Measurements from ENCODE around the gene CPS1.

The CPS1 gene

GRCh38 chr2:210539035-210539434, 17.4 kb upstream of the CPS1 start:
- no peak for ATAC-seq (ENCODE audit: low read depth)
- no peaks in the 10 kb centered on the region for H3K4me1 Mint-ChIP-seq
- DNase-seq (ENCODE audit: low spot score in 2 of 2) = no peak
- H3K9me3 Mint-ChIP-seq = no peaks in the 10 kb centered on the region
- H3K36me3 Mint-ChIP-seq = no peaks in the 10 kb centered on the region
- no peak overlapping the region for H3K4me3 Mint-ChIP-seq
- no peak overlapping the region for H3K27ac Mint-ChIP-seq
- H3K27me3 Mint-ChIP-seq = peaks cover 4% of the 10 kb centered on the region

GRCh38 chr2:210539578-210540416, 16.6 kb upstream of the CPS1 start:
- ATAC-seq (ENCODE audit: low read depth) = no peak
- Mint-ChIP-seq H3K27me3 (peaks cover 4% of the 10 kb centered on the region), H3K27ac (no peak overlapping the region), H3K4me3 (no peak overlapping the region), H3K9me3 (no peaks in the 10 kb centered on the region), H3K36me3 (no peaks in the 10 kb centered on the region), H3K4me1 (no peaks in the 10 kb centered on the region)
- DNase-seq (ENCODE audit: low spot score in 2 of 2) = no peak

- Mint-ChIP-seq H3K36me3 (no peaks in the 10 kb centered on the region), H3K4me3 (no peak overlapping the region), H3K27ac (no peak overlapping the region), H3K9me3 (no peaks in the 10 kb centered on the region), H3K4me1 (no peaks in the 10 kb centered on the region), H3K27me3 (peaks cover 4% of the 10 kb centered on the region)
- ATAC-seq (ENCODE audit: low read depth) = no peak
- no peak for DNase-seq (ENCODE audit: low spot score in 2 of 2)
Measured at GRCh38 chr2:210540471-210540870, 15.9 kb upstream of the CPS1 start.

DNA sequence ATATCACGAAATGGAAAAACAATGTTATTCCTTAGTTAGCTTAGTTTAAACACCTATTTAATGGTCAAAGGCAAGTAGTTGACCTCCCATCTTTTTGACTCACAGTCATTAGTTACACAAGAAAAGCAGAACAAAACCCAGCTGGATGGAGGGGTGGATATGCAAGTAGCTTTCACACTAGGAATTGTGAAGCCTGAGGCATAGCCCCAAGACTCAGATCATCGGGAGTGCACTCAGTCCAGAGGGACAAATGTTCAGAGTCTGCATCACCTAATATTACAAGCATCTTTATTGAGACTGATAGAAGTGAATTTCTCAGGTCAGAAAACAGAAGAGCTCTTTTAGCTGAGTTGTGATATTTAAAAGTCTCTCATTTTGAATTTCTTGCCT, 15.5 kb upstream of the CPS1 start:
- no peak for ATAC-seq (ENCODE audit: low read depth)

DNA sequence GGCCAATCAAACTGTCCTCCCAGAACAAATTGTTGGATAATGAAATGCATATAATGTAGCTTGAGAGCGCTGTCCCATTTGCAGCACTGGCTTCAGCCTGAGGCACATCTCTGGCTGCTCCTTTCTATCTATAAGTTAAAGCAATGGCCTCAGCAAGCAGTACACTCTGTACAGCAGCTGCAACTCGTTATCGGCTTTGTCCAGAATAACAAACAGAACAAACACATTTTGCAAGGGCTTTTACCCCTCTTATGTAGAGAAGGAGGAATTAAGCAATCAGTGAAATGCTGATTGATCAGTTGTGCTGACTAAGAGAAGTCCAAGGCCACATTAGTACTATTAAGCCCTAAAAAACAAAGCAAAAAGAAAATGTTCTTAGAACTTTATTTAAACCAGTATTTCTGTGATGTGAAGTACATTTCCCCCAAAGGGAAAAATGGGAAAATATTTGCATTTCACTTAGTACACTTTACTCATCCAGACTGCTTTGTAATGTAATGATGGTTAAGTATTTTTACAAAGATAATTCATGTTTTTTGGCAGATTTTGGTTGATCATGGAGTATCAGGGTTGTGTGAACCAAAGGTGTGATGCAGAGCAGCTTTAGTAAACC, 15.0 kb upstream of the CPS1 start:
- peaks cover 4% of the 10 kb centered on the region for H3K27me3 Mint-ChIP-seq
- no peak for DNase-seq (ENCODE audit: low spot score in 2 of 2)
- no peaks in the 10 kb centered on the region for H3K4me1 Mint-ChIP-seq
- no peak for ATAC-seq (ENCODE audit: low read depth)
- no peak overlapping the region for H3K4me3 Mint-ChIP-seq
- H3K36me3 Mint-ChIP-seq = no peaks in the 10 kb centered on the region
- H3K27ac Mint-ChIP-seq = no peak overlapping the region
- no peaks in the 10 kb centered on the region for H3K9me3 Mint-ChIP-seq

More for the DNA sequence above, 15.5 kb upstream of the CPS1 start:
- no peak overlapping the region for H3K4me3 Mint-ChIP-seq
- H3K27me3 Mint-ChIP-seq = peaks cover 4% of the 10 kb centered on the region
- no peaks in the 10 kb centered on the region for H3K36me3 Mint-ChIP-seq
- no peak for DNase-seq (ENCODE audit: low spot score in 2 of 2)
- H3K4me1 Mint-ChIP-seq = no peaks in the 10 kb centered on the region
- H3K27ac Mint-ChIP-seq = no peak overlapping the region
- H3K9me3 Mint-ChIP-seq = no peaks in the 10 kb centered on the region

DNA sequence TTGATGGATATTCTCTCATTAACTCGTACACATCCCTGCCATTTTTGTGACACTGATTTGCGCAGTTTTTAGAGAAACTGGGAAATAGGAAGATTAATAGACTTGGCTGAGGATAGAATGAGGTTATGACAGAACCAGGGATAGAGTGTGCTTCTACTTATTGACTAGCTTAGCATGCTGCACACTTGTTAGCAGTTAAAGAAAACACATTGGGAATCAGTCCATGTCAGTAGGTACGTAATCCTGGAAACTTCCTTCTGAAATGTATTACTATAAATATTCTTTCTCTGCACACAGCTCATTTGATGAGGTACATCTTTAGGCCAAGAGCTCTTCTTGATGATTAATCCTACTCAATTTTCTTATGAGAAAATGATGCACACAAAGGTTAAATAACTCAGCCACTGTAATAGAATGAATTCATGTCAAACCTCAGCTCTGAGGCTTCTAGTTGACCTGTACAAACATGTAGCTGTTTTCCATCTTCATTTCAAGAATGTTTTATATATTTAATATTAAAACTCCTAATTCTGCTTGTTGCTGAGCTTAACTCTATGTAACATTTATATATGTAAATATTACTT, 12.3 kb upstream of the CPS1 start:
- no peaks in the 10 kb centered on the region for H3K9me3 Mint-ChIP-seq
- no peaks in the 10 kb centered on the region for H3K4me1 Mint-ChIP-seq
- no peak for ATAC-seq (ENCODE audit: low read depth)
- no peak overlapping the region for H3K27ac Mint-ChIP-seq
- peaks cover 4% of the 10 kb centered on the region for H3K27me3 Mint-ChIP-seq
- H3K4me3 Mint-ChIP-seq = no peak overlapping the region
- no peaks in the 10 kb centered on the region for H3K36me3 Mint-ChIP-seq
- DNase-seq (ENCODE audit: low spot score in 2 of 2) = no peak

GRCh38 chr2:210544831-210545230, 11.6 kb upstream of the CPS1 start:
- Mint-ChIP-seq H3K27ac (no peak overlapping the region), H3K9me3 (no peaks in the 10 kb centered on the region), H3K4me3 (no peak overlapping the region), H3K27me3 (peaks cover 4% of the 10 kb centered on the region), H3K4me1 (no peaks in the 10 kb centered on the region), H3K36me3 (no peaks in the 10 kb centered on the region)
- no peak for ATAC-seq (ENCODE audit: low read depth)
- no peak for DNase-seq (ENCODE audit: low spot score in 2 of 2)

- Mint-ChIP-seq H3K9me3 (no peaks in the 10 kb centered on the region), H3K4me3 (no peak overlapping the region), H3K36me3 (no peaks in the 10 kb centered on the region), H3K4me1 (no peaks in the 10 kb centered on the region), H3K27ac (no peak overlapping the region), H3K27me3 (peaks cover 4% of the 10 kb centered on the region)
- ATAC-seq (ENCODE audit: low read depth) (no peak), DNase-seq (ENCODE audit: low spot score in 2 of 2) (no peak)
Measured at GRCh38 chr2:210546424-210547208, 9.8 kb upstream of the CPS1 start.

DNA sequence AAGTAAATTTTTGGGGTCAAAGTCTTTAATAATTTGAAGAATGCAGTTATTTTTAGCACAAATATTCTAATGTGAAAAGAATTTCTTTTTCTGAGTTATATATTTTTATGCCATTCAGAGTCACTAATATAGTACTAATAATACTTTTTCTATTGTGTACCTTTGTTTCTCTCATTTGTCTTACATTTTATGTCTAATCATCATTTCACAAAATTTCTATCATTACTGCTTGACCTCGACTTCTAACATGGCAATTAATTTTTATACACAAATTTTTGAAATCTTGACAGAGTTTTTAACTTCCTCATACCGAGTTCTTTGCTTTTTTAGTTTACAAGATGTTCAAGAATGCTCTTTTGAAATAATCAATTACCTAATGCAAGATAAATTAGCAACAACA, 8.4 kb upstream of the CPS1 start:
- ATAC-seq (ENCODE audit: low read depth) (no peak), DNase-seq (ENCODE audit: low spot score in 2 of 2) (no peak)
- Mint-ChIP-seq H3K4me1 (no peaks in the 10 kb centered on the region), H3K36me3 (no peaks in the 10 kb centered on the region), H3K27ac (no peak overlapping the region), H3K4me3 (no peak overlapping the region), H3K9me3 (no peaks in the 10 kb centered on the region), H3K27me3 (no peaks in the 10 kb centered on the region)

- no peaks in the 10 kb centered on the region for H3K4me1 Mint-ChIP-seq
- H3K27me3 Mint-ChIP-seq = no peaks in the 10 kb centered on the region
Measured at GRCh38 chr2:210548878-210549384, 7.5 kb upstream of the CPS1 start.

DNA sequence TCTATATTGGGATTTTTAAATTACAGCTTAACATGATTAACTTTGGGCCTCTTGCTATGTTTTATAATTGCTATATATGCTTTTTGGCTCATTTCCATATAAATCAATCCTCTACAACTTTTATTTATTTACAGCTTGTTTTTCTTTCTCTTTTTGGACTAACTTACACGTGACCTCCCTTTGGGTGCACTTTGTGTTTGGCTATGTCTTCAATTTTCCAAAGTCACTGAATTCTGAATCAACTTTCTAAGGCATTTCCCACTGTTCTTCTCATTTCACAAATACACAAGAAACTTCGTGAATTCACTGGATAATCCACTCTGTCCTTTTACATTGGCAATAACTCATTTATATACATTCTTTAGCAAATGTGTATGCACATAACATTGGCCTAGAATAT, 5.4 kb upstream of the CPS1 start:
- no peaks in the 10 kb centered on the region for H3K36me3 Mint-ChIP-seq
- ATAC-seq (ENCODE audit: low read depth) (no peak), DNase-seq (ENCODE audit: low spot score in 2 of 2) (no peak)
- H3K4me3 Mint-ChIP-seq = no peak overlapping the region
- H3K27ac Mint-ChIP-seq = no peak overlapping the region
- H3K27me3 Mint-ChIP-seq = peaks cover 5% of the 10 kb centered on the region
- H3K9me3 Mint-ChIP-seq = no peaks in the 10 kb centered on the region
- H3K4me1 Mint-ChIP-seq = no peaks in the 10 kb centered on the region

More at GRCh38 chr2:210548878-210549384, 7.5 kb upstream of the CPS1 start:
- H3K36me3 Mint-ChIP-seq = no peaks in the 10 kb centered on the region
- no peak overlapping the region for H3K27ac Mint-ChIP-seq
- no peak for ATAC-seq (ENCODE audit: low read depth)
- H3K9me3 Mint-ChIP-seq = no peaks in the 10 kb centered on the region
- DNase-seq (ENCODE audit: low spot score in 2 of 2) = no peak
- no peak overlapping the region for H3K4me3 Mint-ChIP-seq

DNA sequence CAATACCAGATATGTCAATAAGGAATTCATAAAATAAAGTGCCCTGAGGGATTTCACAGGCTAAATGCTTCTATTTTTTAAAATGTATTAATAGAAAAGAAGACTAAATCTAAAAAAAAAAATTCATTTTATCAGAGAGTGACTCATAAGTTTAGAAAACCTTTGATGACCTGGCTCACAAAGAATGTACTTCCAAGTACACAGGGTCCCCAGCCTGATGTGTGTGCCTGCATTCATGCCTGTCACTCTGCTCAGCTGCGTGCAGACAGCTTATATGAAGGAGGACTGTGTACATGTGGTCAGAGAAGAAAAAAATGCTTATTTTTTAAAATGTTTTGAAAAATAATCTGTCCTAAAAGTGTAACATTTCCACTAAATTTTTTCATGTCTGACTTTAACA, 3.0 kb upstream of the CPS1 start:
- no peaks in the 10 kb centered on the region for H3K9me3 Mint-ChIP-seq
- no peak overlapping the region for H3K27ac Mint-ChIP-seq
- no peaks in the 10 kb centered on the region for H3K36me3 Mint-ChIP-seq
- ATAC-seq (ENCODE audit: low read depth) = no peak
- DNase-seq (ENCODE audit: low spot score in 2 of 2) = no peak
- H3K27me3 Mint-ChIP-seq = peaks cover 5% of the 10 kb centered on the region
- H3K4me1 Mint-ChIP-seq = no peaks in the 10 kb centered on the region
- H3K4me3 Mint-ChIP-seq = no peak overlapping the region

- H3K4me1 Mint-ChIP-seq = no peaks in the 10 kb centered on the region
- peaks cover 5% of the 10 kb centered on the region for H3K27me3 Mint-ChIP-seq
- H3K9me3 Mint-ChIP-seq = no peaks in the 10 kb centered on the region
- H3K36me3 Mint-ChIP-seq = no peaks in the 10 kb centered on the region
- no peak overlapping the region for H3K4me3 Mint-ChIP-seq
- no peak for ATAC-seq (ENCODE audit: low read depth)
- H3K27ac Mint-ChIP-seq = no peak overlapping the region
- no peak for DNase-seq (ENCODE audit: low spot score in 2 of 2)
Measured at GRCh38 chr2:210555555-210555954, 844 bp upstream of the CPS1 start.

- H3K36me3 Mint-ChIP-seq = no peaks in the 10 kb centered on the region
- no peak for ATAC-seq (ENCODE audit: low read depth)
- H3K27me3 Mint-ChIP-seq = peaks cover 5% of the 10 kb centered on the region
- no peak for DNase-seq (ENCODE audit: low spot score in 2 of 2)
- no peaks in the 10 kb centered on the region for H3K4me1 Mint-ChIP-seq
- H3K9me3 Mint-ChIP-seq = no peaks in the 10 kb centered on the region
- no peak overlapping the region for H3K27ac Mint-ChIP-seq
- H3K4me3 Mint-ChIP-seq = no peak overlapping the region
Measured at GRCh38 chr2:210557721-210558120, 1.3 kb downstream of the CPS1 start.

Measured in memory B cell (primary cell).